Measurements from ENCODE around the gene LARP4B.

- no peak for TF ChIP-seq FOXP2 (optimal IDR thresholded peaks at IDR 0.05; ENCODE audit: control extremely low read depth, extremely low read length, insufficient read depth)
- TF ChIP-seq EZH2 (IDR thresholded peaks at IDR 0.05), result no peak
Observed at GRCh38 chr10:797179-797578, 134.3 kb downstream of the LARP4B start.
